Germinal center (tissue), 1 donor: ENCODE results near the gene PLXNA2.

Source experiments
- DNase-seq: peaks from one replicate; pipeline ENCODE4 v3.0.0; 2012; ENCODE audit warnings: mixed read lengths, low spot score

PLXNA2 gene

GRCh38 chr1:208243967-208244916, at the start of gene PLXNA2:
Gene PLXNA2, minus strand, starts transcription at chr1:208244384. Its CDS starts 26,462 bp downstream, at chr1:208217922.
- peak; percentile 79 for DNase-seq

GRCh38 chr1:208292908-208293307, 48.7 kb upstream of the PLXNA2 start:
- no peak for DNase-seq

GRCh38 chr1:208291923-208292711, 47.9 kb upstream of the PLXNA2 start:
- DNase-seq, result no peak

DNA sequence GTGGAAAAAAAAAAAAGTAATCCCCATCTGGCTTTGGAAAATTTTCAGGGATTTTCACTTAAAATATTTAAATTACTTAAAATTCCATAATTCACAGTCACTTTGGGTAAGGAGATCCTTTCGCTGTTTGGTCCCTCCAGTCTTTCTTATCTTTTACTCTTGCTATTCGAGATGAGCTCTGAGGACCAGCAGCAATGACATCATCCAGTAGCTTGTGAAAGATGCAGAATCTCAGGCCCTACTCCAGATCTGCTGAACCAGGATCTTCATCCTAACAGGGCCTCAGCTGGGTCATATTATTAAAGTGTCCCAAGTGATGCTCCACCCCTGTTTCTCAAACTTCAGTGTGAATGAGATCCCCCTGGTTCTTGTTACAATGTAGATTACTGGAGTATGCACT, 46.9 kb upstream of the PLXNA2 start:
- no peak for DNase-seq

GRCh38 chr1:208289716-208290115, 45.5 kb upstream of the PLXNA2 start:
- no peak for DNase-seq

DNA sequence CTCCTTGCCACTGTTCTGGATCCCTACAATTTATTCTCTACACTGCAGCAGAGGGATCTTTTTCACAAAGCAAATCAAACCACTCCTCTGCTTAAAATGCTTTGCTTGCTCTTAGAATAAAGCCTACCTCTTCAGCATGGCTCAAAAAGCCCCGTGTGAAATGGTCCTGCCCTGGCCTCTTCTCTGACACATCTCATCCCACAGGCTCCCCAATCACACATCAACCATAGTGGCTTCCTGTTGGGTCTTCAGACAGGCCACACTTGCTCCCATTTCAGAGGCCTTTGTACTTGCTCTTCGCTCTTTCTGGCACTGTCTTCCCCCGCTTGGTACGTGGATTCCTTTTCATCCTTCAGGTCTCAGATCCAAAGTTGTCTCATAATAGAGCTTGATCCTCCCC, 44.3 kb upstream of the PLXNA2 start:
- DNase-seq, result no peak

GRCh38 chr1:208280681-208281450, 36.7 kb upstream of the PLXNA2 start:
- no peak for DNase-seq

DNA sequence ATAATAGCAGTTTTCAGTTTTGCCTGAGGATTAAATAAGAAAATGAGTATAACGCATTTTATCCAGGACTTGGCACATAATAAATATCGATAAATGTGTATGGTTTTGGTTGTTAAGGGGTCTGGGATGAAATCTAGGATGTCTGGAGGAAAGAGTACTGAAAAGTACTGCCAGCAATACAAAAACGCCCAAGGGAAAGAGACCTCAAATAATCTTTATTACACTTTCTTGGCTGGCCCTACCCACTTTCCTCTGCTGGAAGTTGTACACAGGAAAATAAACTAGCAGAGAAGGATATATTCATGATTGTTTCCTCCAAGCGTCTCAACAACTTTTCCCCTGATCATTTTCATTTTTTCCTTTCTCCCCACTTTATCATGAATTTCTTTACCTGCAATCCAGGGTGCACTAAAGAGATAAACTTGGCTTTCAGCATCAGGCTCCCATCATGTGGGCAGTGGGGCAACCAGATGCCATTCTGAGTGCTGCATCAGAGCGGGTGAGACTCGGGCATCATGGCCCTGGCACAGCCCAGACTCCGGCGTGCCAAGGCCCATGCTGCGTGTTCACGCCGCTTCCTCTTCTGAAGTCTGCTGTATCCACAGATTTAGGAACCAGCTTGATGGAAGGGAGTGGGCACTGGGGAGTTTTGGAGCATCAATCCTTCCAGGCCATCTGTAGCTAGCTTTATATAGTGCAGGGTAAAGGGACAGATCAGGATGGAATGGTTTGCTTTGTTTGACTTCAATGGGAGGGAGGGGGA, 35.8 kb upstream of the PLXNA2 start:
- no peak for DNase-seq

- no peak for DNase-seq
Measured at GRCh38 chr1:208278638-208279037, 34.5 kb upstream of the PLXNA2 start.

GRCh38 chr1:208276757-208277435, 32.7 kb upstream of the PLXNA2 start:
- DNase-seq, result no peak

GRCh38 chr1:208275083-208275482, 30.9 kb upstream of the PLXNA2 start:
- no peak for DNase-seq

- DNase-seq, result no peak
Measured at GRCh38 chr1:208273386-208274017, 29.3 kb upstream of the PLXNA2 start.

DNA sequence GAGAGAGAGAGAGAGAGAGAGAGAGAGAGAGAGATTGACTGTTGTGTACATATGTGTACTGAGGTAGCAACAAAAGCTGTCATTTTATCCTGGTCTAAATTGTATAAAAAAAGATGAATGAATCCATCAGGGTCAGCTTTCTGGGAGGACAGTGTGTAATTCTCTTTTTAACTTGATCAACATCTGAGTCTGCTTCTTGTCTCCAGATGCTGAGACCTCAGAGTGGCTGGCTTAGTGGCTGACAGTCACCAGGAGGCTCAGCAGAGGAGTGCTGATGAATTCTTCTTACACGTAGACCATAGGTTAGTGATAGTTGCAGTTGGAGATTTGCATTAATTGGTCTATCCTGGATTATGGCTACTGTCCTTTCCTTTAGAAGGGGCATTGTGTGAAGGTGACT, 28.5 kb upstream of the PLXNA2 start:
- no peak for DNase-seq

DNA sequence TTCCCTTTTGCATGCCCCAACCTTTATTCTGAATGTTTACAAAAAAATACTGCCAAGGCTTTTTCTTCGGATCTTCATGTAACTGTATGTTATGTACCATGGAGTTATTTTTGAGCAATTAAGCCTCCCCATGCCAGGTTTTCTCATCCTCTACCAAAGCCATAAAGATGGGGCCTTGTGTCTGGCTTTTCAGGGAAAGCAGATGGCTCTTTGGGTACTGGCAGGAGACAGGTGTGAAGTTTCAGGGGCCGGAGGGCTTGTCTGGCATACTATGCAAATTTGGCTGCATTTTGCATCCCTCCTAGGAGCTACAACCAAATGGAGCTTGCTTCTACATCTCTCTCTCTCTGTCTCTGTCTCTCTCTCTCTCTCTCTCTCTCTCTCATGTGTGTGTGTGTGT, 28.1 kb upstream of the PLXNA2 start:
- DNase-seq, result no peak

- no peak for DNase-seq
Measured at GRCh38 chr1:208271236-208271635, 27.1 kb upstream of the PLXNA2 start.

DNA sequence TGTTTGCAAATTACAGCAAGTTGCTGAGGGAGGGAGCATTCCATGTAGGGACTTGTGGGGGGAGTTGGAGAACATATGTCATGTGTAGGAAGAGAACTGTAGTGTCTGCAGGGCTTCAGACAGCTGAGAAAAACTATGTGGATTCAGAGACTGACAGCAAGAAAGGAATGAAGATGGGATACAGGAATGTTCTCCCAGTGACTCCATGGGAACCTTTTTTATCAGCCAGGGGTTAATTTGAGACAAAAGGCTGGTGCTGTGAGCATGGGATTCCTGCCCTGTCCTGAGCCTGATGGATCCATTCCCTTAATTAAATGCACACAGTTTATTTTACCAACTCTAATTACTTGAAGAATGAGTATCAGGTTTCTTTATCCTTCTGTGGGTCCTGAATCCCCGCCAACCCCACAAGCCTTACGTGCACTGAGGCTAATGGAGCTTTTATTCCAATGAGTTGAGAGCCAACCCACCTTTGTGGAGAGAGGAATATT, 26.5 kb upstream of the PLXNA2 start:
- no peak for DNase-seq

DNA sequence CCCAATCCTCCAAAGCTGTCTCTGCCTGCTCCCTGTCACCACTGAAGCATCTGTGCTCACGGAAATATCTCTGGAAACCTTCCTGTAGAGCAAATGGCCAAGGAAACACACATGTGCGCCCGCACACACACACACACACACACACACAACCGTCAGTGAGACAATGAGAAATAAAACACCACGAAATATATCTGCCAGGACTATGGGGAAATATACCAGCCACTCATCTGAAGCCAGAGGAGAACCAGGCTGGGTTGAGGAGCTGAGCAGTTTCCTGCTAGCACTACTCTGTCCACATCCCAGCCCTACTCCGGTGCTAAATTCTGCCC, 25.1 kb upstream of the PLXNA2 start:
- DNase-seq, result no peak

- DNase-seq, result no peak
Measured at GRCh38 chr1:208268541-208269337, 24.6 kb upstream of the PLXNA2 start.

GRCh38 chr1:208265525-208265924, 21.3 kb upstream of the PLXNA2 start:
- no peak for DNase-seq

- no peak for DNase-seq
Measured at GRCh38 chr1:208265122-208265469, 20.9 kb upstream of the PLXNA2 start.
